B cell (primary cell): ENCODE measurements around the gene USP6NL.

ENCODE experiments used
- EZH2 ChIP-seq: IDR thresholded peaks from 2 replicates; pipeline ENCODE4 v1.6.1; 2012; ENCODE audit warnings: borderline replicate concordance, low read depth, mild to moderate bottlenecking, moderate library complexity, low read length; ENCODE audit not compliant: insufficient read depth, poor library complexity, severe bottlenecking
- TF ChIP-seq, protein P1 (sequence below): fragments of 200-600 bp; IDR thresholded peaks from one replicate; pipeline ENCODE4 v1.8.0; 2022; ENCODE audit warnings: antibody characterized with exemption, mild to moderate bottlenecking

DNA sequence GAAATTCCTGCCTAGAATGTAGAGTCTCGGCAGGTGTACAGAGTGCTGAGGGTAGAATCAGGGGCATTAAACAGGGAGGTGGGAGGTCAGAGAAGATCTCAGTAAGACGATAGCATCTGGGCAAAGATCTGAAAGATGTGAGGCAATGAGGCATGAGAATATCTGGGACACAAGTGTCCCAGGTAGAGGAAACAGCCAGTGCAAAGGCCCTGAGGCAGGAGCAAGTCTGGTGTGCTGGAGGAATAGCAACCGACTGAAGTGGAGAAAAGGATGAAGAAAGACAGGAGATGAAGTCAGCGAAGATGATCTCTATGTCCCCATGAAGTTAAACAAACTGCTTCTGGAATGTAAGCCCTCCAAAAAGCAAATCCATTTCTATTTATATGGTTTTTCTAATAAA, 84.4 kb downstream of the USP6NL start:
- TF ChIP-seq, protein P1, sequence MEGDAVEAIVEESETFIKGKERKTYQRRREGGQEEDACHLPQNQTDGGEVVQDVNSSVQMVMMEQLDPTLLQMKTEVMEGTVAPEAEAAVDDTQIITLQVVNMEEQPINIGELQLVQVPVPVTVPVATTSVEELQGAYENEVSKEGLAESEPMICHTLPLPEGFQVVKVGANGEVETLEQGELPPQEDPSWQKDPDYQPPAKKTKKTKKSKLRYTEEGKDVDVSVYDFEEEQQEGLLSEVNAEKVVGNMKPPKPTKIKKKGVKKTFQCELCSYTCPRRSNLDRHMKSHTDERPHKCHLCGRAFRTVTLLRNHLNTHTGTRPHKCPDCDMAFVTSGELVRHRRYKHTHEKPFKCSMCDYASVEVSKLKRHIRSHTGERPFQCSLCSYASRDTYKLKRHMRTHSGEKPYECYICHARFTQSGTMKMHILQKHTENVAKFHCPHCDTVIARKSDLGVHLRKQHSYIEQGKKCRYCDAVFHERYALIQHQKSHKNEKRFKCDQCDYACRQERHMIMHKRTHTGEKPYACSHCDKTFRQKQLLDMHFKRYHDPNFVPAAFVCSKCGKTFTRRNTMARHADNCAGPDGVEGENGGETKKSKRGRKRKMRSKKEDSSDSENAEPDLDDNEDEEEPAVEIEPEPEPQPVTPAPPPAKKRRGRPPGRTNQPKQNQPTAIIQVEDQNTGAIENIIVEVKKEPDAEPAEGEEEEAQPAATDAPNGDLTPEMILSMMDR = no peak
- no peak for TF ChIP-seq EZH2
